ENCODE measurements around the gene SLCO2A1.

The SLCO2A1 gene

GRCh38 chr3:134034005-134034785, 4.5 kb upstream of the SLCO2A1 start:
- no peak for DNase-seq (ENCODE audit: low spot score)

GRCh38 chr3:134033315-134033996, 3.7 kb upstream of the SLCO2A1 start:
- no peak for DNase-seq (ENCODE audit: low spot score)

GRCh38 chr3:134031348-134031915, 1.7 kb upstream of the SLCO2A1 start:
- no peak for DNase-seq (ENCODE audit: low spot score)

- DNase-seq (ENCODE audit: low spot score): no peak
Observed at GRCh38 chr3:134030379-134031347, 938 bp upstream of the SLCO2A1 start.

GRCh38 chr3:134029256-134029733, 430 bp downstream of the SLCO2A1 start:
- no peak for DNase-seq (ENCODE audit: low spot score)

- no peak for DNase-seq (ENCODE audit: low spot score)
Observed at GRCh38 chr3:134028486-134029255, 1.1 kb downstream of the SLCO2A1 start.

GRCh38 chr3:134027631-134028030, 2.1 kb downstream of the SLCO2A1 start:
- no peak for DNase-seq (ENCODE audit: low spot score)

GRCh38 chr3:134020135-134020680, 9.5 kb downstream of the SLCO2A1 start:
- no peak for DNase-seq (ENCODE audit: low spot score)

GRCh38 chr3:134018850-134019249, 10.9 kb downstream of the SLCO2A1 start:
- no peak for DNase-seq (ENCODE audit: low spot score)

GRCh38 chr3:134018406-134018805, 11.3 kb downstream of the SLCO2A1 start:
- no peak for DNase-seq (ENCODE audit: low spot score)

- no peak for DNase-seq (ENCODE audit: low spot score)
Observed at GRCh38 chr3:134017490-134017889, 12.2 kb downstream of the SLCO2A1 start.

- DNase-seq (ENCODE audit: low spot score): no peak
Observed at GRCh38 chr3:134014270-134014669, 15.5 kb downstream of the SLCO2A1 start.

- no peak for DNase-seq (ENCODE audit: low spot score)
Observed at GRCh38 chr3:134013280-134013679, 16.4 kb downstream of the SLCO2A1 start.

- DNase-seq (ENCODE audit: low spot score): no peak
Observed at GRCh38 chr3:134009345-134010000, 20.3 kb downstream of the SLCO2A1 start.

GRCh38 chr3:134008630-134009156, 21.0 kb downstream of the SLCO2A1 start:
- peak; percentile 36 for DNase-seq (ENCODE audit: low spot score)

GRCh38 chr3:134007819-134008218, 21.9 kb downstream of the SLCO2A1 start:
- no peak for DNase-seq (ENCODE audit: low spot score)

- DNase-seq (ENCODE audit: low spot score): no peak
Observed at GRCh38 chr3:134004841-134005240, 24.9 kb downstream of the SLCO2A1 start.

- no peak for DNase-seq (ENCODE audit: low spot score)
Observed at GRCh38 chr3:134003066-134003465, 26.7 kb downstream of the SLCO2A1 start.

GRCh38 chr3:134002306-134002705, 27.4 kb downstream of the SLCO2A1 start:
- DNase-seq (ENCODE audit: low spot score): peak; percentile 45

GRCh38 chr3:134001251-134001650, 28.5 kb downstream of the SLCO2A1 start:
- DNase-seq (ENCODE audit: low spot score): no peak
